Measurements from ENCODE around the gene HTRA3.

HTRA3 gene

DNA sequence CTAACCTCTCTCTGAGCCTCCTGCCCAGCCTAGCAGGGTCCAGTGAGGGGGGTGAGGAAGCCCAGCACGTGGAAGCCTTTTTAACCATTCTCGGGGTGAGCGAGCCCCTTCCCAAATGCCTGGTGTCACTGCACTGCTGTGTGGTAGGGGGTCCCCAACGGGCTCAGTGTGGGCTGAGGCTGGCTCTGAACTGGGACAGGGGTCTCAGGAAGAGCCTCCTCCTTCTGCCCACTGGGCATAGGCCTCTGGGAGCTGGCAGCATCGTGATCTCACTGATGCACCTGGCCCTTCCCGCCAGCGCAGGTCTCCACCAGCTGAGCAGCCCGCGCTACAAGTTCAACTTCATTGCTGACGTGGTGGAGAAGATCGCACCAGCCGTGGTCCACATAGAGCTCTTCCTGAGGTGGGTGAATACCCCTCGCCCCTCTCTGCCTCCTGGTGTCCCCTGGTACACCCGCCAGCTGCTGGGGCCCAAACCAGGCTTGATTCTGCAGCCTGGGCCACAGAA is 12.6 kb downstream of the HTRA3 start:
- no peaks in the 10 kb centered on the region for H3K9me3 ChIP-seq (ENCODE audit: control insufficient read depth, insufficient read depth, low read length)
- no peak overlapping the region for H3K9ac ChIP-seq (ENCODE audit: low read depth, low read length)
- no peaks in the 10 kb centered on the region for H3K36me3 ChIP-seq (ENCODE audit: insufficient read depth, low read length)
- H3K4me1 ChIP-seq (ENCODE audit: insufficient read depth, low read length), result no peaks in the 10 kb centered on the region; the same call in 1 of the 2 replicates

DNA sequence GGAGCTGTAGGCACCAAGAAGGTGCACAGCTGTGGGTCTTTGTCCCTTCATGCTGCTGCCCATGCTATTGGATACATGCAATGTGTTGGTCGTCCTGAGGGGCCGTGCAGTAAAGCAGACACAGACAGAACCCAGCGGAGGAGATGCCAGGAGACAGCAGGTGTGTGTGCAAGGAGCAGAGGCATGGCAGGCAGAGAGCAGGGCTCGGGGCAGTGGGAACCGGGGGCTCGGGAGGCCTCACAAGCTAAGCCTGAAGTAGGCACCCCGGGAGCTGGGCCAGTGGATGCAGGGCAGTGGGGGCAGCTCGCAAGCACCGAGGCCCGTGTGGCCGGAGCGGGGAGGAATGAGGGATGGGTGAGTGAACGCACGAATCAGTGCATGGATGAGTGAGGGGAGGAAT is 13.2 kb downstream of the HTRA3 start:
- H3K4me1 ChIP-seq (ENCODE audit: insufficient read depth, low read length), result no peaks in the 10 kb centered on the region; the same call in 1 of the 2 replicates
- no peak overlapping the region for H3K9ac ChIP-seq (ENCODE audit: low read depth, low read length)
- H3K36me3 ChIP-seq (ENCODE audit: insufficient read depth, low read length), result no peaks in the 10 kb centered on the region
- H3K9me3 ChIP-seq (ENCODE audit: control insufficient read depth, insufficient read depth, low read length), result no peaks in the 10 kb centered on the region

DNA sequence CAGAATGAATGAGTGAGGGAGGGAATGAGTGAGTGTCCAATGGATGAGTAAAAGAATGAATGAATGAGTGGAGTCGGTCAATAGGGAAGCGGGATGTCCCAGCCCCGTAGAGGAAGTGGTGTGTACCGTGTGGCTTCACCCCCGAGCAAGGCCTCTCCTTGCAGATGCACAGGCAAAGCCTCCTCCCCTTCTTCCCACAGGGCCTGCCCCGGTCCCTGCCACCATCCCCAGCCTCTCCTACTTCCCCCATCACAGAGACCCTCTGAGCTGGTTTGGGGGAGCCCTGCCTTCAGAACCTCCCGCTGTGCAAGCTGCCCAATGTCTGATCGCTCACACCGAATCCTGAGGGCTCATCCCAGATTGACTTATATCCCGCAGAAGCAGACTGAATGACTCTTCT is 13.6 kb downstream of the HTRA3 start:
- H3K4me1 ChIP-seq (ENCODE audit: insufficient read depth, low read length), result no peaks in the 10 kb centered on the region; the same call in 1 of the 2 replicates
- no peak overlapping the region for H3K9ac ChIP-seq (ENCODE audit: low read depth, low read length)
- H3K36me3 ChIP-seq (ENCODE audit: insufficient read depth, low read length), result no peaks in the 10 kb centered on the region
- H3K9me3 ChIP-seq (ENCODE audit: control insufficient read depth, insufficient read depth, low read length), result no peaks in the 10 kb centered on the region

DNA sequence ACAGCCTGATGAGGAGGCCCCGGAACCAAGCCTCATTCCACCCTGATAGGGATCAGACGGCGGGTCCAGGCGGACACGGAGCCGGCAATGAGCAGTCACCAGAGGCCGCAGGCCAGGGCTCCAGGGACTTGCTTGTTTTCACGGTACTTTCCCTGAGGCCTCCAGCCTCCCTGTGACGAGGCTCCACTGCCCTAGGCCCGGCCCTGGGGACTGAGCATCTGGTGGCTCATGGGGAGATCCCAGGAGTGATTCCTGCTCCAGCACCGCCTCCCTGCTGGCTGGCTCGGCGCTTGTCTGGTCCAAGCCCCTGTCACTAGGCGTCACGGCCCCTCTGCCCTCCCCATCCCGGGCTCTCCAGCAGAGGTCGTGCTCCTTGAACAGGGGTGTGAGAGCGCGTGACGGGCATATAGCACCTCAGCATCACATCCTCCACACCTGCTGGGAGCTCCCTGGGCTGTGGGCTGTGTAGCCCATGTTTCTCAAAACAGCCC is 14.1 kb downstream of the HTRA3 start:
- H3K9ac ChIP-seq (ENCODE audit: low read depth, low read length), result no peak overlapping the region
- no peaks in the 10 kb centered on the region for H3K4me1 ChIP-seq (ENCODE audit: insufficient read depth, low read length)
- no peaks in the 10 kb centered on the region for H3K9me3 ChIP-seq (ENCODE audit: control insufficient read depth, insufficient read depth, low read length)
- H3K36me3 ChIP-seq (ENCODE audit: insufficient read depth, low read length), result no peaks in the 10 kb centered on the region

DNA sequence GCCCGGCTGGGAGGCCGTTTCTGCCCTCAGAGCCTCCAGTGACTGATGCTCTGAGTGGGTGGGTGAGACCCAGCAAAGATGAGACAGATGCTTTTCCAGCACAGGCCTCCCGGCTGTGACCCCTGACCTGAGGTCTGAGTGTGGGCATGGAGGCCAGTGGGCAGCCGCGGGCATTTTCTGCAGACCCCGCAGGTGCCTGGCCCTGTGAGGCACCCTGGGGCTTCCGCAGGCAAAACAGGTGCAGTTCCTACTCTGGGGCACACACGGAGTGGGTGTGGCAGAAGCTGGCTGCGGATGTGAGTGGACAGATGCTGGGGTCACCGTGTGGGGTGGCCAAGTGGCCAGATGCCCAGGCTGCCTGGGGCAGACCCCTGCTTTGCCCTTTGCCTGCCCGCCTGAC is 14.8 kb downstream of the HTRA3 start:
- Histone ChIP-seq H3K36me3 (ENCODE audit: insufficient read depth, low read length) (no peaks in the 10 kb centered on the region), H3K9me3 (ENCODE audit: control insufficient read depth, insufficient read depth, low read length) (no peaks in the 10 kb centered on the region), H3K9ac (ENCODE audit: low read depth, low read length) (no peak overlapping the region), H3K4me1 (ENCODE audit: insufficient read depth, low read length) (no peaks in the 10 kb centered on the region)

DNA sequence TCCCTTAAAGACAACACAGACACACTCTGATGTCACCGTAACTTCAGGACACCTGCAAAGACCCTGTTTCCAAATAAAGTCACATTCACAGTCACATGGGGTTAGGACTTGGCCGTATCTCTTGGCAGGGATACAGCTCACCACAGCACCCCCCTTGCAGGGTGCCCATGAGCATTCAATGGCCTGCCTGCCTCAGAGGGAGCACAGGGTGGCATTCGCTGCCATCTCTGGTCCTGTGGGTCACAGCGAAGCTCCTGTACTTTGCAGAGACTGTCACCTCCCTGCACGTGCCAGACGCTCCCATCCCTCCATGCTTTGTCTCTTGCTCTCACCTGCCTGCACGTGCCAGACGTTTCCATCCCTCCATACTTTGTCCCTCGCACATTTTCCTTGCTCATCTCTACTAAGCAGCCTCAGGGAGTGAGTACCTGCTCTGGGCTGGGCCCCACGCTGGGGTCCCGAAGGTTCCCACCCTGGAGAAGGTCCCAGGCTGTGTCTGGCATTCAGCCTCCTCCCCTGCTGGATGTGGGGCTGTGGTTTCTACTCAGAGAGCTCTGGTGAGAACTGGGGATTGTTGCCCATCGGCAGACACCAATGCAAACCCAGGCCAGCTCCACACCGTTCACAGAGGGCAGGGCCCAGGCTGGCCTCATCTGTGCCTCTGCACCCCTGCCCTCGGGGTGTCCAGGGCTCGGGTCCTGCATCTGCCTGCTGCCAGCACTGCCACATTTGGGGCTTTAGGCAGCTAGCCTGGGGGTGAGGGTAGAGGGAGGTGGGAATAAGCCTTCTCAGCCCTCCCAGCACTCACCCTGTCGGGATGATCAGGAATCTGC is 15.8 kb downstream of the HTRA3 start:
- Histone ChIP-seq H3K9ac (ENCODE audit: low read depth, low read length) (no peak overlapping the region), H3K36me3 (ENCODE audit: insufficient read depth, low read length) (no peaks in the 10 kb centered on the region), H3K9me3 (ENCODE audit: control insufficient read depth, insufficient read depth, low read length) (no peaks in the 10 kb centered on the region), H3K4me1 (ENCODE audit: insufficient read depth, low read length) (no peaks in the 10 kb centered on the region)

DNA sequence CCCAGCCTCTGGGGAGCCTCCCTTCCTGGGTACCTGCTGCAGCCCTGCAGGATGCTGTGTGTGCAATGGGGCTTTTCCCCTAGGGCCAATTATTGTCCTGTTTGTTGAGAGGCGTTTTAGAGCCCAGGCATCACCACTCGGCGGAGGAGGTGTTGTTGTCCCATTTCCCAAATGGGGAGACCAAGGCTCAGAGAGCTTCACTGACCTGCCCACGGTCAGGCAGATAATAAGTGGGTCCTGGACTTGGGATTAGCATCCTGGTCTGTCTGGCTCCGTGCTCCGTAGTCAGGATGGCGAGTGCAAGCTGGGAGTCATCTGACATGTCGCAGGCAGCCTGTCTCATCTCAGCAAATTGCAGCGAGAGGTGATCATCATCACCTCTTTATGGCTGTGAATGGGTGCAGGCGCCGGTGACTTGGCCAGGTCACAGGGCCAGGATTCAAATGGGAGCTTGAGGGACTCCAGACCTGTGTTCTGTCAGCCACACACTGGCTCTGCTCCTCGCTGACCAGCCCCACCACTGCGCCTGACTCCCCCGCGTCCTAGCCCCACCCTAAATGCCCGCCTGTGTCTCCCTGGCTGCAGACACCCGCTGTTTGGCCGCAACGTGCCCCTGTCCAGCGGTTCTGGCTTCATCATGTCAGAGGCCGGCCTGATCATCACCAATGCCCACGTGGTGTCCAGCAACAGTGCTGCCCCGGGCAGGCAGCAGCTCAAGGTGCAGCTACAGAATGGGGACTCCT is 16.6 kb downstream of the HTRA3 start:
- Histone ChIP-seq H3K9ac (ENCODE audit: low read depth, low read length) (no peak overlapping the region), H3K36me3 (ENCODE audit: insufficient read depth, low read length) (no peaks in the 10 kb centered on the region), H3K4me1 (ENCODE audit: insufficient read depth, low read length) (no peaks in the 10 kb centered on the region), H3K9me3 (ENCODE audit: control insufficient read depth, insufficient read depth, low read length) (no peaks in the 10 kb centered on the region)

DNA sequence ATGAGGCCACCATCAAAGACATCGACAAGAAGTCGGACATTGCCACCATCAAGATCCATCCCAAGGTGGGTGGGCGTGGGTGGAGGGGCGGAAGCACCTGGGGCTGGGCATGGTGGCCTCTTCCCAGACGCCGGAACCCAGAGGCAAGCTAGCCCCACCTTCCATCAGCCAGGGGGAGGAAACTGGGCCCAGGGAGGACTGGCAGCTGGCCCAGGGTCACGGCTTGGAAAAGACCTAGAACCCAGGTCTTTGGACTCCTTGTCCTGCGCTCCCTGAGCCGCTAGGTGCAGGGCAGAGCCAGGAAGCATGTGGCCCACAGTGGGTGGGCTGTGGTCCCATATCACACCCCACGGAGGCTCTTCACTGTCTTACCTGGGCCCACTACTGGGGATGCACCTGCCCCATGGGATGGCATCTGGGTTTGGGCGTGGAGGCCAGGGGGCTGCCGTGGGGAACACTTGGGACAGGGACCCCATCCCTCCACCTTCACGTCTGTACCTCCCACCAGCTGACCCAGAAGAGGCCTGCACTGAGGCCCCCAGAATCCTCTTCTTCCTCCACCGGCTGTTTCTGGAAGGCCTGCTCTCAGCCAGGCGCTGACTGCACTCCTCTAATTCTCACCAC is 17.3 kb downstream of the HTRA3 start:
- Histone ChIP-seq H3K4me1 (ENCODE audit: insufficient read depth, low read length) (no peaks in the 10 kb centered on the region), H3K36me3 (ENCODE audit: insufficient read depth, low read length) (no peaks in the 10 kb centered on the region), H3K9me3 (ENCODE audit: control insufficient read depth, insufficient read depth, low read length) (no peaks in the 10 kb centered on the region), H3K9ac (ENCODE audit: low read depth, low read length) (no peak overlapping the region)

DNA sequence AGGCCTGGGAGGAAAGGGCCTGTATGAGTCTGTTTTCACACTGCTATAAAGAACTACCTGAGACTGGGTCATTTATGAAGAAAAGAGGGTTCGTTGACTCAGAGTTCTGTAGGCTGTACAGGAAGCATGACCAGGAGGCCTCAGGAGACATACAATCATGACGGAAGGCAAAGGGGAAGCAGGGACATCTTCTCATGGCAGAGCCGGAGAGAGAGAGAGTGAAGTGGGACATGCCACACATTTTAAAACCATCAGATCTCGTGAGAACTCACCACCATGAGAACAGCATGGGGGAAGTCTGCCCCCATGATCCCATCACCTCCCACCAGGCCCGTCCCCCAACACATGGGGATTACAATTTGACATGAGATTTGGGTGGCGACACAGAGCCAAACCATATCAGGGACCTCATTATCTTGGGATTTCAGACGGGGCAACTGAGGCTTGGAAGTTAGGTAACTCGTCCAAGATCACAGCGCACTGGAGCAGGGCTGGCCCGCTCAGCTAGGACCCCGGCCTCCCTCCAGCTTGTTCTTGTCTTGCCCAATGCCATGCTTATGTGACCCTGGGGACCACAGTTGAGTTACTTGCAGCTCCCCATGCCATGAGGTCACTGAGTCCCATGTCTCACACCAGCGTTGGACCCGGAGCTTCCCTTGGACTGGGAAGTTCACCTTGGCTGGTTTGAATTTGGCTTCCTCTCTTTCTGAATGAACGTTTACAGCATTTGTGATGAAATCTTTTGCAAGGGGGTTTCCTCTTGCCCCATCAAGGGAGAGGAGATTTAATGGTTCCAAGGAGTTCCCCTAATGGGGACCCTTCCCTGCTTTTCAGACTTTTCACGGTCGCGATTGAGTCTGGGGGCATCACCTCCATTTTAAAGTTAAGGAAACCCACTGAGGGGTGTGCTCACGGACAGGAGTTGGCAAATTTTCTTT is 18.1 kb downstream of the HTRA3 start:
- no peaks in the 10 kb centered on the region for H3K4me1 ChIP-seq (ENCODE audit: insufficient read depth, low read length)
- H3K36me3 ChIP-seq (ENCODE audit: insufficient read depth, low read length), result no peaks in the 10 kb centered on the region
- H3K9me3 ChIP-seq (ENCODE audit: control insufficient read depth, insufficient read depth, low read length), result no peaks in the 10 kb centered on the region
- no peak overlapping the region for H3K9ac ChIP-seq (ENCODE audit: low read depth, low read length)

DNA sequence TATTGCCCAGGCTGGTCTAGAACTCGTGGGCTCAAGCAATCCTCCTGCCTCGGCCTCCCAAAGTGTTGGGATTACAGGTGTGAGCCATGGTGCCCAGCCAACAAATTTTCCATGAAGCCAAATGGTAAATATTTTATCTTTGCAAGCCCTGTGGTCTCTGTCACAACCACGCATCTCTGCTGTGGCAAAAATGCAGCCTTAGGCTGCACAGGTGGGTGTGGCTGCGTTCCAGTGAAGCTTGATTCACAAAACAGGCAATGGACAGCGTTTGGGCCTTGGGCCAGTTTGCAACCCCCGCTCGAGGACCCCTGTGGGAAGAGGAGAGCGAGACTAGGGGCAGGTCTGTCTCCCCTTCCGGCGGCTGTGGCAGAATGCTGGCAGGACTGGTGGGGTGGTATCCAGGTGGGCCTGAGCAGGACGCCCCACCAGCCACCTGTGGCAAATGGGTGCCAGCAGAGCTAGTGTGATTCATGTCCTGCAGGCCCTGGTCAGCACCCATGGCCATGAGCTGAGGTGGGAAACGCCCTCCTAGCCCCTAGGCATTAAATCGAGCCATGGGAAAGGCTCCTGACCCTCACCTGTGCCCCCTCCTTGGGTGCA is 19.7 kb downstream of the HTRA3 start:
- Histone ChIP-seq H3K4me1 (ENCODE audit: insufficient read depth, low read length) (no peaks in the 10 kb centered on the region), H3K9ac (ENCODE audit: low read depth, low read length) (no peak overlapping the region), H3K36me3 (ENCODE audit: insufficient read depth, low read length) (no peaks in the 10 kb centered on the region), H3K9me3 (ENCODE audit: control insufficient read depth, insufficient read depth, low read length) (no peaks in the 10 kb centered on the region)

DNA sequence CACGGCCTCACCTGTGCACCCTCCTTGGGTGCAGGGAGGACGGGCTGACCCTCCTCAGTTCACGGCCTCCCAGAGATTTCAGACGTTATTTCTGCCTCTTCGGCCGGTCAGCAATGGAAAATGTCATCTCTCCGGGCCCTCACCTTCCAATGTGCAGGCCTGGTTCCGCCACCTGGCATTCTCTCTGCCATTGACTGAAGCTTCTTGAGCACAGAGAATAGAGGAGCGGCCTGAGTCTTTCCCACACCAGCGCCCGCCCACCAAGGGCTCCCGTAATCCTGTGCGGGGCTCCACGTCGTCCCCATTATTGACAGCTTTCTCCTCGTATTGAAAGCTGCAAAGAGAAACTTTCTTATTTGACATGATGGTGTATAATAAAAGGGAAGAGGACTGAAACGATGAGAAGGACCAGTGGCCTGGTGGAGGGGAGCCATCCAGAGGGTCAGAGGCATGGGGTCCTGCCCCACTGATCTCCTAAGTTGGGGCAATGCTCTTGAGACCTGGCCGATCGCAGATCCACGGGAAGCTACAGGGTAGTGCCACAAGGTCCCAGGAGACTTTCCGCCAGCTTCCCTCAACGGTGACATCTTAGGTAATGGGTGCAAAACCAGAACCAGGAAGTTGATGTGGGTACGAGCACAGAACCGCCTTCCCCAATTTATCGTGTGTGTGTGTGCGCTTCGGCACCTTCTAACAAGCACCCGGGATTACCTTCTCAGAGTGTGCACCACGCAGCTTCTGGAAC is 20.6 kb downstream of the HTRA3 start:
- Histone ChIP-seq H3K36me3 (ENCODE audit: insufficient read depth, low read length) (no peaks in the 10 kb centered on the region), H3K9me3 (ENCODE audit: control insufficient read depth, insufficient read depth, low read length) (no peaks in the 10 kb centered on the region), H3K4me1 (ENCODE audit: insufficient read depth, low read length) (no peaks in the 10 kb centered on the region), H3K9ac (ENCODE audit: low read depth, low read length) (no peak overlapping the region)

DNA sequence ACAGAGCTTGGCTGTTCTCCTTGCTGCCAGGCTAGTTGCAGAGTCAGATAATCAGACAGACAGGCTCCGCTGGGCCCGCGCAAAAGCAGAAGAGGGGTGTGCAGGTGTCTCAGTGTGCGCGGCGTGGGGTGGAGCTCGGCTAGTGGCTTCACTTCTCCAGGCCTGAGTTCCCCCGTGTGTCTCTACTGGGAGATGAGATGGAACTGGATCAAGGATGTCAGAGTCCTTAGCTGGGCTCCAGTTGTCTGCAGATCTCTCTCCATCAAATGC is 21.1 kb downstream of the HTRA3 start:
- Histone ChIP-seq H3K9me3 (ENCODE audit: control insufficient read depth, insufficient read depth, low read length) (no peaks in the 10 kb centered on the region), H3K9ac (ENCODE audit: low read depth, low read length) (no peak overlapping the region), H3K4me1 (ENCODE audit: insufficient read depth, low read length) (no peaks in the 10 kb centered on the region), H3K36me3 (ENCODE audit: insufficient read depth, low read length) (no peaks in the 10 kb centered on the region)

DNA sequence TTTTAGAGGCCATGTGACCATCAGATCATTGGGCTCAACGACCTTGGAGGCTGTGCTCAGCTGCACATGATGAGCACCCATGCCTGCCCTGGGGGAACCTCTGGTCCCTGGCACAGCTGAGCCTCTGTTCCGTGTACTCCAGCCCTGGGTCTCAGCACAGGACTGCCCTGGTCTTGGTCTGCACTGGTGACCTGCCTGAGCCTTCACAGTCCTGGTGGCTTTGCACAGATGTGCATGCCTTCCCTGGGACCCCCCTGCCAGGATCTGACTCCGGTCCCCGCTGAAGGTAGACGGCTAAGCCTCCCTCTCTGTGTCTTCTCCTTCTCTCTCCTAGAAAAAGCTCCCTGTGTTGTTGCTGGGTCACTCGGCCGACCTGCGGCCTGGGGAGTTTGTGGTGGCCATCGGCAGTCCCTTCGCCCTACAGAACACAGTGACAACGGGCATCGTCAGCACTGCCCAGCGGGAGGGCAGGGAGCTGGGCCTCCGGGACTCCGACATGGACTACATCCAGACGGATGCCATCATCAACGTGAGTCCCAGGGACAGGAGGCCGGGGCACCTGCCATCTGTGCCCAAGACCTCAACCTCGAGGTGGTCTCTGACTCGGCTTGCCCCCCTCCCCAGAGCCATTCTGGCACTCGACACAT is 21.6 kb downstream of the HTRA3 start:
- Histone ChIP-seq H3K9me3 (ENCODE audit: control insufficient read depth, insufficient read depth, low read length) (no peaks in the 10 kb centered on the region), H3K9ac (ENCODE audit: low read depth, low read length) (no peak overlapping the region), H3K36me3 (ENCODE audit: insufficient read depth, low read length) (no peaks in the 10 kb centered on the region), H3K4me1 (ENCODE audit: insufficient read depth, low read length) (no peaks in the 10 kb centered on the region)

All from ES-I3 (cell line).